Measurements from ENCODE around the gene DUSP7.
"Not testable (repeated sequence)": the region's sequence is repeated elsewhere in the genome, so short reads cannot be mapped to it uniquely, and the experiment has no call there.

The DUSP7 gene

GRCh38 chr3:52046186-52046901, 10.0 kb downstream of the DUSP7 start:
- no peak for FAIRE-seq

GRCh38 chr3:52044869-52045619, 11.3 kb downstream of the DUSP7 start:
- FAIRE-seq, result no peak

- no peak for FAIRE-seq
These were observed 12.6 kb downstream of the DUSP7 start for GRCh38 chr3:52043750-52044149.

GRCh38 chr3:52043039-52043438, 13.3 kb downstream of the DUSP7 start:
- FAIRE-seq, result not testable (repeated sequence)

- FAIRE-seq, result no peak
These were observed 15.1 kb downstream of the DUSP7 start for GRCh38 chr3:52041118-52041731.

- FAIRE-seq, result no peak
These were observed 15.8 kb downstream of the DUSP7 start for GRCh38 chr3:52040600-52040999.

- FAIRE-seq, result no peak
These were observed 16.5 kb downstream of the DUSP7 start for GRCh38 chr3:52039846-52040245.

GRCh38 chr3:52039426-52039825, 16.9 kb downstream of the DUSP7 start:
- FAIRE-seq, result no peak

GRCh38 chr3:52038227-52038626, 18.1 kb downstream of the DUSP7 start:
- no peak for FAIRE-seq

GRCh38 chr3:52037291-52037690, 19.1 kb downstream of the DUSP7 start:
- FAIRE-seq, result no peak

GRCh38 chr3:52036829-52037228, 19.5 kb downstream of the DUSP7 start:
- FAIRE-seq, result no peak

GRCh38 chr3:52036222-52036694, 20.1 kb downstream of the DUSP7 start:
- FAIRE-seq, result no peak

GRCh38 chr3:52034651-52035050, 21.7 kb downstream of the DUSP7 start:
- no peak for FAIRE-seq

- no peak for FAIRE-seq
These were observed 22.2 kb downstream of the DUSP7 start for GRCh38 chr3:52034212-52034611.

GRCh38 chr3:52033748-52034147, 22.6 kb downstream of the DUSP7 start:
- not testable (repeated sequence) for FAIRE-seq

GRCh38 chr3:52032702-52033408, 23.5 kb downstream of the DUSP7 start:
- FAIRE-seq, result no peak

- no peak for FAIRE-seq
These were observed 24.5 kb downstream of the DUSP7 start for GRCh38 chr3:52031896-52032295.

- no peak for FAIRE-seq
These were observed 25.6 kb downstream of the DUSP7 start for GRCh38 chr3:52030714-52031310.

GRCh38 chr3:52029535-52029934, 26.8 kb downstream of the DUSP7 start:
- FAIRE-seq, result no peak

GRCh38 chr3:52029053-52029452, 27.3 kb downstream of the DUSP7 start:
- no peak for FAIRE-seq

GRCh38 chr3:52028572-52028971, 27.8 kb downstream of the DUSP7 start:
- no peak for FAIRE-seq

- no peak for FAIRE-seq
These were observed 30.3 kb downstream of the DUSP7 start for GRCh38 chr3:52026041-52026440.

GRCh38 chr3:52025453-52025852, 30.9 kb downstream of the DUSP7 start:
- FAIRE-seq, result no peak

All from colon (tissue), 2 donors.